Posterior cingulate gyrus (tissue), 11 donors: ENCODE data around the gene CKS2.
A peak's percentile ranks its signal among the peaks of the same experiment; 100 is the strongest.

Experiments used
- DNase-seq, 10 donors: peaks; one replicate each; pipeline versions ENCODE4 v3.0.0 to v3.0.0-alpha.2; 2020 to 2021; ENCODE audit warnings: mixed read lengths in 3 of 10
- intact Hi-C: fragments of 100-400 bp; cut with DNase I; formaldehyde crosslinking; loops from one replicate; pipeline ENCODE4 v1.15.1; 2023

CKS2 gene

DNA sequence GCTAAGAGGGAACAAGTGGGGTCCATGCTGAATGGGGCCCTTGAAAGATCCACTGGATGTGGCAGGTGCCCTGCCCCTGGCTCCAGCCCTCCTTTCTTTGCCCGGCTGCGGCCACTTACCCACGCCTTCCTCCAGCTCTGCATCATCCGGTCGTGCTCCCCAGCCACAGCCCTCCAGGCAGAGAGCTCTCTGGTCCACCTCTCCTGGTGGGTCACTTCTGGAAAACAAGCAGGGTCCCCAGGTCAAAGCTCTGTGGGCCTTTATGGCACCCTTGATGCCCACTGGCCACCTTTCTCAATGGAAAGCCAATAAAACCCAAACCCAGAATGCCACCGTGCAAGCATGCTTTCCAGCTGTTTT lies 52.3 kb downstream of the CKS2 start:
- peak in 1 of 10 donors; percentile 52 for DNase-seq
- intact Hi-C loops, result no loop called here

- intact Hi-C loops, result no loop called here
Measured at GRCh38 chr9:89363921-89364665, 53.1 kb downstream of the CKS2 start.

GRCh38 chr9:89364666-89365531 lies 53.9 kb downstream of the CKS2 start:
- peak in 1 of 10 donors; percentile 56 for DNase-seq
- intact Hi-C loops, result no loop called here

More at GRCh38 chr9:89363921-89364665, 53.1 kb downstream of the CKS2 start:
- DNase-seq, result peak in 1 of 10 donors; percentile 70

GRCh38 chr9:89365532-89365912 lies 54.5 kb downstream of the CKS2 start:
- intact Hi-C loops, result no loop called here

More at GRCh38 chr9:89365532-89365912, 54.5 kb downstream of the CKS2 start:
- DNase-seq, result peak in 1 of 10 donors; percentile 15
